ENCODE measurements around the gene SETD1B.

Gene SETD1B

DNA sequence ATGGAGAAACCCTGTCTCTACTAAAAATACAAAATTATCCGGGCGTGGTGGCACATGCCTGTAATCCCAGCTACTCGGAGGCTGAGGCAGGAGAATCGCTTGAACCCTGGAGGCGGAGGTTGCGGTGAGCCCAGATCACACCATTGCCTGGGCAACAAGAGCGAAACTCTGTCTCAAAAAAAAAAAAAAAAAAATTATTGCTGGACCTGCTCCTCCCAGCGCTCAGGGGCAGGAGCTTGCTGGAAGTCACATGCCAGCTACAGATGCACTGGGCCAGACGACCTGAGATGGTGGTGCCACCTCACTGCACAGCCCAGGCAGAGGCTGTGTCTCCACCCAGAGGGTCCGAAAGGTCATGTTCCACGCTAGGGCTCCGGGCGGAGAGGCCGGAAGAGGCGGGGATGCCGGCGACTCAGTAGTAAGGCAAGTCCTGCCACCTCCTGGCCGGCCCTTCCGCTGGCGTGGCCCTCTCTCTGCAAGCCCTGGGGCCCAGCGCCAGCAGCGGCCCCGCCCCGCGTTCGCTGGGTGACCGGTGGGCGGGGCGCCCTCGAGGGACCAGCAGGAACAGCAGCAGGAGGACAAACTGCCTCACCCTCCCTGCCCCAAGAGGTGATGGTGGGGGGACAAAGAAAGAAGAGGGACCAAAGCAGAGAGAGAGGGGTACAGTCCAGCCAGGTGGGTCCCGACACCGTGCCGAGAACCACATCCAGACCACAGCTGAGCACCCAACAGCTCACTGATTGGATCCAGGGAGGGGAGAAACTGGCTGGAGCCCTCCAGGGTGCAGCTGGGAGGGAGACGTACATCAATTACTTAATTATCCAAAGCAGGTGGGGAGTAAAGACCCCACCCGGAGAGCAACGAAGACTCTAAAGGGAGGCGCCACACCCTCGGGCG is 6.7 kb upstream of the SETD1B start:
- no peak for DNase-seq

DNA sequence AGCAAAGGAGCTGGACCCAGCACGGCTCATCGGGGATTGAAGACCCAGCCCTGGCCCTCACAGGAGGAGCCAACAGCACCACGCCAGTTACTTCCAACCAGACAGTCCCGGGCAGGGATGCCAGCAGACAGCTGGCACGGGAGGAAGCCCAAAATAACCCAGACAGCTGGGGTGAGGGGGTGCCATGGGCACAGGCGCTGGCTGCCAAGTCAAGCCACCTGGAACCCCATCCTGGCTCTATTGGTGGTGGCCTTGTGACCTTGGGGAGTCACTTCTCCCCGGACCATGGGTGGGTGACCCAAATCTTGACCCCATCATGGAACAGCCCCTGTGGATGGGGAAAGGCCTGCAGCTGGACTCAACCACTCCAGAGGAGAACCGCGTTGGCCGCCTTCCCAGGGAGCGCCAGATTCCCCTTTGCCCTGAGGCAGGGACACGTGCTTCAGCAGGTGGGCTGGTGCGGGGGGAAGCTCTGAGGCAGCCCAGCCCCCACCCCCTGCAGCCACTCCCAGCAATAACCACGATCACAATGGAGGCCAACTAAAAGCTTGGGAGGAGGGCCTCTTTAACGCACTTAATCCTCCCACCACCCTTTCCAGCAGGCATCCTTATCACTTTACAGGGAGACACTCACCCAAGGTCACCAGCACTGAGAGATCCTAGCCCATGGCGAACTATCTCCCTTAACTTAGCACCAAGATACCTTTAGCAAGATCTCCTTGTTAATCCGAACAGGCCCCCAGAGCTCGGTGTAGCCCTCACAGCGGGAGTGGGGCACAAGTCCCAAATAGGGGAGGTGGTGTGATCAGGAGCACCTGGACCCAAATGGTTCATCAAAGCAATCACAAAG is 5.6 kb upstream of the SETD1B start:
- no peak for DNase-seq

DNA sequence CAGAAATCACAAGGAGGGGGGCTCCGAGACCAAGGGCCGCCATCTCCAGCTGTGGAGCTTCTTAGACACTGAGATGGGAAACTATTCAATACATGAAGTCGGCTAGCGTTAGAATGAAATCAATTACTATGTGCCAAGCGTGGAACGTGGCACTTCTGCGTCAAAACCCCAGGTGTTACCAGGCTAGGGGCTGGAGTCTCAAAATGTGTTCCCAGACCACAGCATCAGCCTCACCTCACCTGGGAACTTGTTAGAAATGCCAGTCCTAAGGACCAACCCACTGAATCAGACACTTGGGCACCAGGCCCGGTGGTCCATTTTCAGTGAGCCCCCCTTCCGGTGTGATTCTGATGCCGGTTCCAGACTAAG is 5.0 kb upstream of the SETD1B start:
- DNase-seq = no peak

DNA sequence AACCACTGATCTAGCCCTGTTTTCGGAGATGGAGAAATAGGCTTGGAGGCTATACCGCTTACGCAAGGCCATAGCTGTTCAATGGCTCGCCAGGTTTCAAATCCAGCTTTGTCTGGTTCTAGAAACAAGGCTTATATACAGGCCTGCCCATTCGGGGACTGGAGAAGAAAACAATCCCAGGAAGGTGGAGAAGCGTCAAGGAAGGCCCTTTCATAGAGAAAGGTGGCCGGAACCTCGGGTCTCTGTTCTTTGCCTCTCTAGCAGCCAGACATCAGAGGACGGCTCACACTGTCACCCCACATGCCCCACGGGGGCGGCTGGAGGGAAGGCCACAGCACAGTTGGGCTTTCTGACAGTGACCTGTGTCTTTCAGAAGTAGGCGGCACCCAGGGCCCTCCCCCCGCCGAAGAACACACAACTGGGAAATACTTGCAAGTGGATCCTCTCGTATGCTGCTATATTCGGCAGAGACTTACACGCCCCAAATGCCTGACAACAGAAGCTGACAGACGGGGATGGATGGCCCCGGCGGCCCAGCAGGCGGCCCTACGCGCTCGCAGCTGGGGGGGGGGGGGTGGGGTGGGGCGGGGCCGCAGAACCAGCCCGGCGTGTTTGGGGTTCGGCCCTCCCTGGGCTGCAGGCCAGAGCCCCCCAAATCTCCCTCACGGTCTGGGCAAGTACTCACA is 4.5 kb upstream of the SETD1B start:
- DNase-seq = no peak

DNA sequence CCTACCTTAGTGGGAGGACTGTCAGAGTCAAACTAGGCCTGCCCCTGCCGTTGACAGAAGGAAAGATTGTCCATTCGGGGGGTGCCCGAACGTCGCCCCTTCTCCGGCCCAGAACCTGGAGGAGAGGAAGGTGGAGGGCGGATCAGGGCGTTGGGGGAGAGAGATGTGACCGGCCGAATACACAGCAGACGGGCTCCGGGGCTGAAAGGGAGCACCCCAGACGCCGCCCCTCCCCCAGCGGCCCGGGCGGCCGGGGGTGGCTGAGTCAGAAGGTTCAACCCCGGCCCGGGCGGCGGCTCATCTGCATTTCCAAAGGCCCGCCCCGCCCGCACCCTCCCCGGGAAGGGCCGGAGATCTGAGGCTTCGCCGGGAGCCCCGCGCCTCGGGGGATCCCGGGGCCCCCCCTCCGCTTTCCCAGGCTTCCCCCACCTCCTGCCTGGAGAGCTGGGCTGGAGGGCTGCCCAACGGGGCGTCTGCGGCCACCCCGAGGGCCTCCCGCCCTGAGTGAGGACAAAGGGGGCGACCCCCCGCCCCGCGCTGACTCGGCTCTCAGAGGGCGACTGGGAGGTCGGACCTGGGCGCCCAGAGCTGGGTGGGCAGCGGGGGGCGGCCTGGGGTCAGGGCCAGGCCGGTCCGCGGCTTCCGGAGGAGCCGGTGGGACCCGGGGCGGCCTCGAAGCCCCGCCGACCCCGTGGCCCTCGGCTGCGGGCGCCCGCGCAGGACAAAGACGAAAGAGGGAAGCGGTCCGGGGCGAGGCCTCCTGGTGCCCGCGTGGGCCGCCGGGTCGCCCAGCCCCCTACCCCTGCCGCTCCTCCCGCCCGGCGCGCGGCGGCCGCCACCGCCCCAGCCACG is 3.7 kb upstream of the SETD1B start:
- DNase-seq = no peak

DNA sequence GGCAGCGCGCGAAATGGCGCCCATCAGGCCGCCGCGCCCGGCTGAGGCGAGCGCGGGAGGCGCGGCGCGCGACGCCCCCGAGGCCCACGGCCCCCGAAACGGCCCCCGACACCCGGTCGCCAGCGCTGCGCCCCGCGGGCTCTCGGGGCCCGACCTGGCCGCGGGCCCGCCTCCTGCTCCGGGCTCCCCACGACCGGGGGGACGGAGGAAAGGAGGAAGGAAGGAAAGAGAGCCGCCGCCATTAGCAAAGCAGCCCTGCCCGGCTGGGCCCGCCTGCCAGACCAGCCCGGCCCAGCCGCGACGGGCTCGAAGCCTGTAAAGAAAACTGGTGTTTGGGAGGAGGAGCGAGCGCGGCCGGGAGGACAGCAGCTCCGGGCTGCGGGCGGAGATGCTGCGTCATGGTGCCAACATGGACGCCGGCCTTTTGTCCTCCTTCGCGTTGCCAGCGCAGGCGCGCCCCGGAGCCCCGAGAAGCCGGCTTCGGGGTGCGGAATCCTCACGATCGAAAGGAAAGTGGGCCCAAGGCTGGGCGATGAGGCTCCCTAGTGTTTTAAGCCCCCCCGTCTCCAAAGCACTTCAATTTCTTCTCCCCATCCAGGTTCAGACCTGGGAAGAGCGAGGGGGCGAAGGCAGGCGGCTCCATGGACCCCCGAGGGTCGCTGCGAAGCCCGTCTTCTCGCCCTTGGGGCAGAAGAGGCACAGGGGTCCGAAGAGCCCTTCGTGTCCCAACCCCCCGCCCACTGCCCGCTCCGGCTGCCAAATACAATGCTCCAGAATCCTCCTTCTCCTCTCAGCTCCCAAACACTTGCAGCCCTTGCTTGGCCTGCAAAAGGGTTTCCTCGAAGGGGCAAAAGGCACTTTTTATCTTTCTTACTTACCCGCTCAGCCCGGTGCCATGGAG is 2.9 kb upstream of the SETD1B start:
- no peak for DNase-seq

DNA sequence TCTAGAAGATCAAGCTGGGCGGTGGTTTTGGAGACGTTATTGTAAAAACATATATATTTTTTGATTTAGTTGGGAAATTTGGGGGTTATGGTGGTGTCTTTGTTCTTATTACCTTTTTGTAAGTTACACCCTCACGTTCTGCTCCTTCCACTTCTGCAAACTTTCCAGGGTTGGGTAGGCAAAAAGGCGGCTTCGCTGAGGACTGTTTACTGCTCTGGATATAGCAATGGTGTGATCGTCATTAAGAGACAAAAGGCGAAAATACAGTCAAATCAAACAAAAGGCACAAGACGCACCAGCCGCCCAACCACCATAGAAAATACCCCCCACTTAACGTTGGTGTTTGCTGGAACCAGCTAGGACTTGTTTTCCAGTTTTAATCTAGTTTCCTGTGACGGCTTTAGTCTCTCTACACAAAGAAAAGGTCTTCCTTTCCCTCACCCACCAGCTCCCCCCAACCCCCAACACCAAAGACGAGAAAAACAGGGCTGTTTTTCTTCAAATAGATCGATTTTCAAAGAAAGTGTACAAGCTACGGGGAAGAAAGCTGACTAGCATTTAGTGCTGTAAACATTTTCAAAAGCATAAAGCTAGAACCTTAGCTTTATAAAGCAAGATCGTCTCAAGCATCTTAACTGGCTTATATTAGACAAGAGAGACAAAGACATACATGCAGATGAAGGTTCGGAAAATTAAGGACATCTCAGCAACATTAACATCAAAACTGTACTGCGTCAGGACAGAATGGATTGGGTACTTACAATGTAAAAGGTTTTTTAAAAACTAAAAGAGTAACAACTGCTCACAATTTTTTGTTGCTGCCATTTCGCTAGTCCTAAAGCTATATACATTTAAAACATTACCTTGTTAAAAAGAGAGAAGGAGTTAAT is 2.0 kb upstream of the SETD1B start:
- DNase-seq = no peak

DNA sequence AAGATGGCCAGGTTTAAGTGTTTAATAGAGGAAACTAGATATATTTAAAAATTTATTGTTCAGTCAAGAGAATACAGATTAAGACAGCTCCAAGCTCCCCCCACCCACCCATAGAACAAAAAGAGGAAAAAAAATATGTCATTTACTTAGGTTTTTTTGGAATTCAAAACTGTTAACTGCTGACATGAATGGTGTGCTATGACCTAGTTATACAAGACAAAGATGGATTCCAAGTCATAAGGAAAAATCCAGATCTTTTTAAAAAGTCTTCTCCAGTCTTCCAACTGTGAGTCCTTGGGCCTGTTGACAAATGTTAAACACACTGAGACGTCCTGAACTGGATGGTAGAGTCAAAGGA is 1.3 kb upstream of the SETD1B start:
- no peak for DNase-seq

DNA sequence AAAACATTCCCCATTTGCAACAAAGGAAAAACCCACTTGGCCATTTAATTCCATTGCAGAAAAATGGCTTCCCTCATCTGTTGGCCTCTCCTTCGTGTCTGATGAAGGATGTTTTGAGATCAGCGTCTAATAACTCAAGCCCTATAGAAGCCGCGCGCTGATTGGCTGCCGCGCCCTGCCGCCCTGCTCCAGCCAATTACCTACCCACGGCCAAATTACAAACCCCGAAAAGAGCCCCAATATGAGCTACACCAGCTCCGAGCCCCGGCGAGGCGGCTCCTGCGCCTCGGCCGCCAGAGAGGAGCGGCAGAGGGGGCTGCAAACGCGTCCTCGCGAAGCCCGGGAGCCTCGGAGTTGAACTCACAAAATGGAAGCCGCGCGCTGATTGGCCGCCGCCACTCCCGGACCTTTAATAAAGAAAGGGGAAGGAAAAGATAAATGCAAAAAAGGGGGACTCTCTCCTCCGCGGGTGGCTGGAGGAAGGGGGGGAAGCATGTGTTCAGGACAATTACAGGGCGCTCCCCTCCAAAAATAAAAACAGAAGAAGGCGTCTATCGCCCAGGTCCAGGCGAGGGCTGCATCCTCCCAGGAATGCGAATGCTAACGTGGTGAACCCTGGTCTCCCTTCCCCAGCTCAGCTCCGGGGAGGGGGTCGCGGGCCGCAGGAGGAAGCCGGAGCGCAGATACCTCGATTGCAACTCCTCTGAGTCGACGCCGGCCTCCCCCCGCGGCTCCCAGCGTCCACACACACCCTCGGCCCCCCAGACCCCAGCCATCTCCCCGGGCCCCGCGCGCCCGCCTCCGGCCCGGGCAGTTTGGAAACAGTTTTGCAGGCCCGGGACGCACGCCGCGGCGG is 738 bp upstream of the SETD1B start:
- DNase-seq = peak; percentile 86

DNA sequence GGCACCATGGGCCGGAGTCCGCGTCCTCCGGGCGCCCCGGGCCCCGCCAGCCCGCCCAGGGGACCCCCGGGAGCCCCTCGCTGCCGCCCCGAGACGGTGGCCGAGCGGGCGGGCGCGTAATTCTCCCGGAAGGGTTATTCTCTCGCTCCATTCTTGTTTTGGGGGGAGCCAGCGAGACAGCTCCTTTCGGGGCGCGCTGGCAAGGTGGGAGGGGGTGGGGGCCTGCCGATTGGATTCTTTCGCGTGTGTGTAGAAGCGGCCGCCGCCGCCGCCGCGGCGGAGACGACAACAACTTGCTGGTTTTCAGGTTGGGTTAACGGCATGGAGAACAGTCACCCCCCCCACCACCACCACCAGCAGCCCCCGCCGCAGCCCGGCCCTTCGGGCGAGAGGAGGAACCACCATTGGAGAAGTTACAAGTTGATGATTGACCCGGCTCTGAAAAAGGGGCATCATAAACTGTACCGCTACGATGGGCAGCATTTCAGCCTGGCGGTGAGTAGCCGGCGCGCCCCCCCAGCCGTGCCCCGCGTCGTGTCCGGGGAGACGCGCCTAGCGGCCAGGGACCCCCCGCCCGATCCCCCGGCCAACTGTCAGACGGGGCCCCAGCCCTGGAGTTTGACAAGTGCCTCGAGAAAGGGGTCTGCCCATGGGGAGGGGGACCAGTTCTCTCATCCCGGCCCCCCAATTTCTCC is 755 bp downstream of the SETD1B start:
- DNase-seq = no peak

DNA sequence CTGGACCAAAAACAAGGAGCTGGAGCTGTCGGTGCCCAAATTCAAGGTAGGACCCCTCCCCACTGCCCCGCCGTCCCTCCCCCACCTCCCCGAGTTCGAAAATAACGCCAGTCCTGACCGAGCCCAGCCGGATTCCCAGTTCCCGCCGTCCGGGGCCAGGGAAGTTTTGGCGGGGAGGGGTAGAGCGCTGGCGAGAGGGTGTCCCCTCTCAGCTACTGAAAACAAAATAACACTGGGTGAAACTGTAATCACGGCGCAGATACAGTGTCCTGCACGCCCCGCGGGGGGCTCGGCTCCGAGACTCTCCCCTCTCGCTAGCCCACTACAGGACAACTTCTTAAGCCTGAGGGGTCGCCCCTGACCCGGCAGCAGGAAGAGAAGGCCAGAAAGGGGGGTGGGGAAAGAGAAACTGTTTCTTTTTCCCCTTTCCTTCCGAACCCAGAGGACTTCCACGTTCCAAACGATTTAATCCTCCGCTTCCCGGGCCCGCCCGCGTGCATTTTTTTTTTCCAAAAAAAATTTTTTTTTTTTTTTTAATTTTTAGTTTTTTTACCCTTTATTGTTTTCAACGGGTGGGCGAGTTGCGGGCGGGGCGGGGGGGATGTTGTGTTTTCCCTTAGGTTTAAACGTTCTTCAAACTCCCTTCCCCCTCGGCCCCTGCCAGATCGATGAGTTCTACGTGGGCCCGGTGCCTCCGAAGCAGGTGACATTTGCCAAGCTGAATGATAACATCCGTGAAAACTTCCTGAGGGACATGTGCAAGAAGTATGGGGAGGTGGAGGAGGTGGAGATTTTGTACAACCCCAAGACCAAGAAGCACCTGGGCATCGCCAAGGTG is 1.6 kb downstream of the SETD1B start:
- DNase-seq = no peak

DNA sequence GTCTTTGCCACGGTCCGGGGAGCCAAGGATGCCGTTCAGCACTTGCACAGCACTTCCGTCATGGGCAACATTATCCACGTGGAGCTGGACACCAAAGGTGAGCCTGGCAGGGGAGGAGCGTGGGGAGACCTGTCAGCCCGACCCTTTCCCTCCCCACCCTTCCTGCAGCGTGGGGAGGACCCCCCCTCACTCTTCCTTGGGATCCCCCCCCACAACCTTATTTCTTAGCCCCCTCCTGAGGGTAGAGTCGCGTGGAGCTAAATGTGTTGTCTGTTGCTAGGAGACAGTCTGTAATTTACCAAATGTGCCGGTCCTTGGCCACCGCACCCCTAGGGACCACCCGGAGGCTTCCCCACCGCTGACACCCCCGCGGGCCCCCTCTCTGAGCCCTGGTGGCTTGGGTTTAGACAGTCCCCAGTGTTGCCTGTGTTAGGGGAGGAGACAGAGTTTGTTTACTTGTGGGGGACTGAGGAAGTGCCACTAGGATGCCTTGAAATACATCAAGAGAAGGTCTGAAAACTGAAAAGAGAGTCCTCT is 2.3 kb downstream of the SETD1B start:
- DNase-seq = no peak

DNA sequence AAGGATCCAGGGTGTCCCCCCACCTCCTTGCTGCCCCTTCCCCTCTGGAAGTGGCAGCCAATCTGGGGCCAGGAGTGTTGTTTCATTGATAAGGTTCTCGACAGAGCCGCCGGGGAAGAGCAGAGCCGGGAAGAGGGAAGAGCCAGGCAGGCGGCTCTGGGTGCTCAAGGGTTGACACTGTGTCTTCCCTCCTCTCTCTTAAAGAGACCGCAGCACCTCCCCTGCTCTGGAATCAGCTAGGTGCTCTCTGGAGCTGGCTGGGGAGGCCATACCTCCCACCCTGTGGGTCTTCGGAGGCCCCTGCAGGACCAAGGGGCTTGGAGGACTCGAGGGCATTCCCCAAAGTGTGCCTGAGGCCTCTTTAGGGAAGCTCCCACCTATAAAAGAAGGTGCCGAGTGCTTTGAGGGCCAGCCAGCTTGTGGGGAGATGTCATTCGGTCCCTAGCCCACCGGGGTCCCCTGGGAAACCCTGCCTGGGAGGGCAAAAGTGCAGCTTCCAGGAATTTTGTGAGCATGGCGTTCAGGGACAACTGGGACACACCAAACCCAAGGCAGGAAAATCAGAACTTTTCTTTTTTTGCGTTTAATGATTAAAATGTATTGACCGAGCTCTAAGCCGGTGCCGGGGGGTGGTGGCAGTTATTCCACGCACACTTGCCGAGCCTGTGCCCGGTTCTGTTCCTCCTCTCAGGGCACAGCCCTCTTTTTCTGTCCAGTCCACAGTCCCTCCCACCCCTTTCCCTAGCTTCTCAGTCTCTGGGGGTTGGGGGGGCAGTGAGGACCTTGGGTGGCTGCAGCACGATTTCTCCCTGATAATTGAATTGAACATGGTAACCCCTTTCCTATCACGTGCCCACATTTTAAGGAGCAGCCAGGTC is 3.0 kb downstream of the SETD1B start:
- DNase-seq = no peak

DNA sequence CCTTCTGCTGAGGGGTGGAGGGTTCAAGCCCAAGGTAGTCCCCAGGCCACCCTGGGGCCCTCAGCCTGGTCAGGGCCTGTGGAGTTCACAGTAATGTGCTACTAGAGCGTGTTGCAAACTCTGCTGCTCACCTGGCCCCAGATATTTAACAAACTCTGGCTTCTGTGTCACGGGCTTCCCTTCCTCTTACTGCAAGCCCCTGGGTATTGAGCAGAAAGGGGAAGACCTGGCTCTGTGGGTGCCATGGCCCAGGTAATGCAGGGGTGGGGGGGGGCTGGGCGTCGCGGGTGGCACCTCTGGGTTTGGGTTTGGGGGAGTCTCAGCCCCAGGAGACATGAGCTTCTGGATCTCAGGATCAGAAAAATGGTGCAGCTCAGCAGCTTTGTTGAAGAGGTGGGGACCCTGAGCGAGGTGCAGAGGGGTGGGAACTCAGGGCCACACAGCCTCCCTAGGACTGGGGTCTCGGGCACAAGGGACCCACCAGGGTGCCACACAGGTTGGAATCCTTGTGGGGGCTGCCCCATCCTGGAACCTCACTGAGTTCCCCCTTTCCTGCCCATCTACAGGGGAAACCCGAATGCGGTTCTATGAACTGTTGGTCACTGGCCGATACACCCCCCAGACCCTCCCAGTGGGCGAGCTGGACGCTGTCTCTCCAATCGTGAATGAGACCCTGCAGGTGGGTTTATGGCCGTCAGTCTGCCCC is 4.0 kb downstream of the SETD1B start:
- no peak for DNase-seq

DNA sequence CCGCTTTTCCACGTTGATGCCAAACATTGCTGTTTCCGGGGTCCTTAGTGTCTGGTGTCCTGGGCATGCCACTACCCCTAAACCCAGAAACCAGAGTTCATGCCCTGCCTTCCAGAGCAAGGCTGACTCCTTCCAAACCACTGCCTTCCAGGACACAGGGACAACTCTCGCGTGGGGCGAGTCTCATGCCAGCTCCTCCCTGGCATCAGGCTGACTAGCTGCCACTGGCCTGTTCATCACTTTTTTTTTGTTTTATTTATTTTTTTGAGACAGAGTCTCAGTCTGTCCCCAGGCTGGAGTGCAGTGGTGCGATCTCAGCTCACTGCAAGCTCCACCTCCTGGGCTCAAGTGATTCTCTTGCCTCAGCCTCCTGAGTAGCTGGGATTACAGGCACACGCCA is 4.8 kb downstream of the SETD1B start:
- no peak for DNase-seq

DNA sequence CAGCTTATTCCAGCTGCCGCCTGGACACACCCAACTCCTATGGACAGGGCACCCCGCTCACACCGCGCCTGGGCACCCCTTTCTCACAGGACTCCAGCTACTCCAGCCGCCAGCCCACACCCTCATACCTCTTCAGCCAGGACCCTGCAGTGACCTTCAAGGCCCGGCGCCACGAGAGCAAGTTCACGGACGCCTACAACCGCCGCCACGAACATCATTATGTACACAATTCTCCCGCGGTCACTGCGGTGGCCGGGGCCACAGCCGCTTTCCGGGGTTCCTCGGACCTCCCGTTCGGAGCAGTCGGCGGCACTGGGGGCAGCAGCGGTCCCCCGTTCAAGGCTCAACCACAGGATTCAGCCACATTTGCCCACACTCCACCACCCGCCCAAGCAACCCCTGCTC is 5.9 kb downstream of the SETD1B start:
- DNase-seq = no peak
